DOHH2 (cell line): Measurements from ENCODE around the gene STPG1.

Source experiments
- EZH2phosphoT487 ChIP-seq: fragments of 200-600 bp; sonication (generic); IDR thresholded peaks from 2 replicates; pipeline ENCODE4 v1.6.1; 2017; ENCODE audit warnings: borderline replicate concordance, mild to moderate bottlenecking, antibody characterized with exemption, low read length, moderate library complexity, mixed read lengths
- TF ChIP-seq, protein P1 (sequence below): fragments of 200-600 bp; sonication (generic); IDR thresholded peaks from one replicate; pipeline ENCODE4 v1.5.1; 2014; ENCODE audit warnings: antibody characterized with exemption, mild to moderate bottlenecking, low read depth, low read length; ENCODE audit not compliant: poor library complexity, severe bottlenecking

DNA sequence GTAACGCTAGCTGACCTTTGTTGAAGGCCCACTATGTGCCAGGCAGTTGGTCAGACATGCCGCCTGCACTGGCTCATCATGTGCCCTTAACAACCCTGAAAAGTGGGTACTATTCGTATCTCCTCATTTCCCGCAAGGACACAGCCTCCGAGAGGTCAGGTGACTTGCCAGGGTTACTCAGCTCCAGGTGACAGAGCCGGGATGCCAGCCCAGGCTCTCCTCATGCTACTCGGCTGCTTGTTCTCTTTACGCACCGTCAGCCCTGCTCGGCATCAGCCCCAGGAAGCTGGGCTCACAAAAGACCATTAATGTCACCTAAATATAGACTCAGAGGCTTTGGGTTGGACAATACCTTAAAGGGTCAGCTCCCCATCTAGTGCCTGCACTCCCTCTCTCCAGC is 65.4 kb downstream of the STPG1 start:
- TF ChIP-seq, protein P1, sequence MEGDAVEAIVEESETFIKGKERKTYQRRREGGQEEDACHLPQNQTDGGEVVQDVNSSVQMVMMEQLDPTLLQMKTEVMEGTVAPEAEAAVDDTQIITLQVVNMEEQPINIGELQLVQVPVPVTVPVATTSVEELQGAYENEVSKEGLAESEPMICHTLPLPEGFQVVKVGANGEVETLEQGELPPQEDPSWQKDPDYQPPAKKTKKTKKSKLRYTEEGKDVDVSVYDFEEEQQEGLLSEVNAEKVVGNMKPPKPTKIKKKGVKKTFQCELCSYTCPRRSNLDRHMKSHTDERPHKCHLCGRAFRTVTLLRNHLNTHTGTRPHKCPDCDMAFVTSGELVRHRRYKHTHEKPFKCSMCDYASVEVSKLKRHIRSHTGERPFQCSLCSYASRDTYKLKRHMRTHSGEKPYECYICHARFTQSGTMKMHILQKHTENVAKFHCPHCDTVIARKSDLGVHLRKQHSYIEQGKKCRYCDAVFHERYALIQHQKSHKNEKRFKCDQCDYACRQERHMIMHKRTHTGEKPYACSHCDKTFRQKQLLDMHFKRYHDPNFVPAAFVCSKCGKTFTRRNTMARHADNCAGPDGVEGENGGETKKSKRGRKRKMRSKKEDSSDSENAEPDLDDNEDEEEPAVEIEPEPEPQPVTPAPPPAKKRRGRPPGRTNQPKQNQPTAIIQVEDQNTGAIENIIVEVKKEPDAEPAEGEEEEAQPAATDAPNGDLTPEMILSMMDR, result no peak
- no peak for TF ChIP-seq EZH2phosphoT487
